ENCODE results near the gene SFXN2. TPM values are rescaled to one million over a fixed set of nuclear protein-coding genes. Genes with fewer than 3 reads are reported as not detected.

SFXN2 gene
- total RNA-seq, 1 experiment from 2014 or later, result 21.2 TPM

GRCh38 chr10:102676534-102677315, 37.7 kb upstream of the SFXN2 start:
- H3K9me3 Mint-ChIP-seq, result no peaks in the 10 kb centered on the region
- H3K4me3 Mint-ChIP-seq, result no peak overlapping the region
- peaks cover 7% of the 10 kb centered on the region; the same call in 1 of the 2 replicates for H3K36me3 Mint-ChIP-seq
- no peaks in the 10 kb centered on the region for H3K27me3 Mint-ChIP-seq (ENCODE audit: low read depth)
- peaks cover 72% of the 10 kb centered on the region for H3K4me1 Mint-ChIP-seq
- CTCF ChIA-PET, result interaction anchor here (0.6 to 7.2 kb wide), 15 partner anchors 9 to 809 kb away, joined by 3 to 101 read pairs (median 4); partner anchors contain the start of genes ACTR1A, ARL3, SFXN2 and SUFU
- no peak overlapping the region; the same call in 1 of the 2 replicates for H3K27ac Mint-ChIP-seq
- TF ChIP-seq, protein P1, sequence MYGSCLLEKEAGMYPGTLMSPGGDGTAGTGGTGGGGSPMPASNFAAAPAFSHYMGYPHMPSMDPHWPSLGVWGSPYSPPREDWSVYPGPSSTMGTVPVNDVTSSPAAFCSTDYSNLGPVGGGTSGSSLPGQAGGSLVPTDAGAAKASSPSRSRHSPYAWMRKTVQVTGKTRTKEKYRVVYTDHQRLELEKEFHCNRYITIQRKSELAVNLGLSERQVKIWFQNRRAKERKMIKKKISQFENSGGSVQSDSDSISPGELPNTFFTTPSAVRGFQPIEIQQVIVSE (CRISPR knock-in tag; IDR thresholded peaks at IDR 0.05; ENCODE audit: borderline replicate concordance), result no peak
- TF ChIP-seq OVOL2 (CRISPR knock-in tag; IDR thresholded peaks at IDR 0.05; ENCODE audit: borderline replicate concordance) (no peak), HMGA2 (CRISPR knock-in tag; IDR thresholded peaks at IDR 0.05) (no peak)
- POLR2A ChIA-PET, result no interaction called here
- DNase-seq (ENCODE audit: low spot score), result no peak
- no peak for ATAC-seq

GRCh38 chr10:102677331-102678067, 36.9 kb upstream of the SFXN2 start:
- Mint-ChIP-seq H3K9me3 (no peaks in the 10 kb centered on the region), H3K4me3 (no peak overlapping the region), H3K27me3 (ENCODE audit: low read depth) (no peaks in the 10 kb centered on the region), H3K36me3 (peaks cover 15% of the 10 kb centered on the region), H3K27ac (peak overlapping the region; percentile 54), H3K4me1 (peaks cover 72% of the 10 kb centered on the region)
- ChIA-PET POLR2A (interaction anchor here (0.9 to 1.9 kb wide), 4 partner anchors 8 to 33 kb away, joined by 3 to 5 read pairs (median 3); no protein-coding TSS in a partner anchor), CTCF (interaction anchor here (1.0 to 7.2 kb wide), 19 partner anchors 10 to 325 kb away, joined by 3 to 101 read pairs (median 9); partner anchors contain the start of genes ACTR1A, ARL3, SFXN2 and SUFU)
- DNase-seq (ENCODE audit: low spot score), result no peak
- no peak for TF ChIP-seq ZNF396 (CRISPR knock-in tag; IDR thresholded peaks at IDR 0.05; ENCODE audit: borderline replicate concordance)
- no peak for TF ChIP-seq NR1H2 (CRISPR knock-in tag; IDR thresholded peaks at IDR 0.05)
- no peak for TF ChIP-seq ZNF219 (CRISPR knock-in tag; IDR thresholded peaks at IDR 0.05; ENCODE audit: borderline replicate concordance)
- no peak for TF ChIP-seq ESRRA (CRISPR knock-in tag; IDR thresholded peaks at IDR 0.05; ENCODE audit: borderline replicate concordance)
- TF ChIP-seq GABPB1 (CRISPR knock-in tag; IDR thresholded peaks at IDR 0.05), result no peak
- no peak for TF ChIP-seq OVOL2 (CRISPR knock-in tag; IDR thresholded peaks at IDR 0.05; ENCODE audit: borderline replicate concordance)
- no peak for TF ChIP-seq NFYB (CRISPR knock-in tag; conservative IDR thresholded peaks at IDR 0.05; ENCODE audit: low read depth)
- no peak for TF ChIP-seq MLX (CRISPR knock-in tag; IDR thresholded peaks at IDR 0.05)
- TF ChIP-seq, protein P1 (CRISPR knock-in tag; IDR thresholded peaks at IDR 0.05; ENCODE audit: borderline replicate concordance), result no peak
- no peak for ATAC-seq

DNA sequence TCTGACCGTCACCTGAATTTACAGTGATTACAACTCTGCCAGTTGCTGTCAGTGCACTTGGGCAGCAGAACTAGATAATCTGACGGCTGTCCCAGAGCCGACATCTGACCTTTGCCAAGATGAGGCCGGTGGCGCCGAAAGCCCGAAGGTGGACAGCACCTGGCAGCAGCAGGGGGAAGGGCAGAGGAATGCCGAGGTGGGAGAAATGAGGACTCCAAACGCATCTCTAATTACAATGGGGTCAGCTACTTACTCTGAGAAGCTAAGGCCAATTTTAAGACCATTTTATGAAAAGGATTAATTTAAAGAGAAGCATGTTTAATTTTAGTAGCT, 36.4 kb upstream of the SFXN2 start:
- ChIA-PET POLR2A (interaction anchor here (0.9 to 1.9 kb wide), 5 partner anchors 8 to 36 kb away, joined by 3 to 13 read pairs (median 3); partner anchors contain the start of genes ARL3 and SFXN2), CTCF (interaction anchor here (1.1 to 7.2 kb wide), 22 partner anchors 11 to 561 kb away, joined by 3 to 101 read pairs (median 7); partner anchors contain the start of genes ACTR1A, ARL3, SFXN2 and SUFU)
- Mint-ChIP-seq H3K4me3 (no peak overlapping the region; the same call in 1 of the 2 replicates), H3K27me3 (ENCODE audit: low read depth) (no peaks in the 10 kb centered on the region), H3K36me3 (peaks cover 15% of the 10 kb centered on the region), H3K4me1 (peaks cover 70% of the 10 kb centered on the region), H3K27ac (peak overlapping the region; percentile 54; the same call in 1 of the 2 replicates), H3K9me3 (no peaks in the 10 kb centered on the region)
- no peak for DNase-seq (ENCODE audit: low spot score)
- no peak for ATAC-seq
- TF ChIP-seq ZNF121 (CRISPR knock-in tag; IDR thresholded peaks at IDR 0.05) (no peak), NR2C2 (CRISPR knock-in tag; IDR thresholded peaks at IDR 0.05) (no peak), NR3C1 (CRISPR knock-in tag; conservative IDR thresholded peaks at IDR 0.05; ENCODE audit: low read depth) (no peak), PREB (CRISPR knock-in tag; IDR thresholded peaks at IDR 0.05; ENCODE audit: borderline replicate concordance) (no peak), FOXK1 (CRISPR knock-in tag; IDR thresholded peaks at IDR 0.05) (no peak), JAZF1 (CRISPR knock-in tag; IDR thresholded peaks at IDR 0.05) (no peak), GRHL2 (CRISPR knock-in tag; IDR thresholded peaks at IDR 0.05; ENCODE audit: insufficient replicate concordance, severe bottlenecking) (no peak), MYBL2 (CRISPR knock-in tag; IDR thresholded peaks at IDR 0.05) (no peak), GTF2I (CRISPR knock-in tag; conservative IDR thresholded peaks at IDR 0.05) (no peak), ZNF263 (CRISPR knock-in tag; IDR thresholded peaks at IDR 0.05; ENCODE audit: low read depth) (no peak)
- TF ChIP-seq, protein P2, sequence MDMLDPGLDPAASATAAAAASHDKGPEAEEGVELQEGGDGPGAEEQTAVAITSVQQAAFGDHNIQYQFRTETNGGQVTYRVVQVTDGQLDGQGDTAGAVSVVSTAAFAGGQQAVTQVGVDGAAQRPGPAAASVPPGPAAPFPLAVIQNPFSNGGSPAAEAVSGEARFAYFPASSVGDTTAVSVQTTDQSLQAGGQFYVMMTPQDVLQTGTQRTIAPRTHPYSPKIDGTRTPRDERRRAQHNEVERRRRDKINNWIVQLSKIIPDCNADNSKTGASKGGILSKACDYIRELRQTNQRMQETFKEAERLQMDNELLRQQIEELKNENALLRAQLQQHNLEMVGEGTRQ (CRISPR knock-in tag; IDR thresholded peaks at IDR 0.05), result no peak
- TF ChIP-seq, protein P3, sequence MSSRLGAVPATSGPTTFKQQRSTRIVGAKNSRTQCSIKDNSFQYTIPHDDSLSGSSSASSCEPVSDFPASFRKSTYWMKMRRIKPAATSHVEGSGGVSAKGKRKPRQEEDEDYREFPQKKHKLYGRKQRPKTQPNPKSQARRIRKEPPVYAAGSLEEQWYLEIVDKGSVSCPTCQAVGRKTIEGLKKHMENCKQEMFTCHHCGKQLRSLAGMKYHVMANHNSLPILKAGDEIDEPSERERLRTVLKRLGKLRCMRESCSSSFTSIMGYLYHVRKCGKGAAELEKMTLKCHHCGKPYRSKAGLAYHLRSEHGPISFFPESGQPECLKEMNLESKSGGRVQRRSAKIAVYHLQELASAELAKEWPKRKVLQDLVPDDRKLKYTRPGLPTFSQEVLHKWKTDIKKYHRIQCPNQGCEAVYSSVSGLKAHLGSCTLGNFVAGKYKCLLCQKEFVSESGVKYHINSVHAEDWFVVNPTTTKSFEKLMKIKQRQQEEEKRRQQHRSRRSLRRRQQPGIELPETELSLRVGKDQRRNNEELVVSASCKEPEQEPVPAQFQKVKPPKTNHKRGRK (CRISPR knock-in tag; IDR thresholded peaks at IDR 0.05; ENCODE audit: borderline replicate concordance), result no peak
- TF ChIP-seq, protein P4, sequence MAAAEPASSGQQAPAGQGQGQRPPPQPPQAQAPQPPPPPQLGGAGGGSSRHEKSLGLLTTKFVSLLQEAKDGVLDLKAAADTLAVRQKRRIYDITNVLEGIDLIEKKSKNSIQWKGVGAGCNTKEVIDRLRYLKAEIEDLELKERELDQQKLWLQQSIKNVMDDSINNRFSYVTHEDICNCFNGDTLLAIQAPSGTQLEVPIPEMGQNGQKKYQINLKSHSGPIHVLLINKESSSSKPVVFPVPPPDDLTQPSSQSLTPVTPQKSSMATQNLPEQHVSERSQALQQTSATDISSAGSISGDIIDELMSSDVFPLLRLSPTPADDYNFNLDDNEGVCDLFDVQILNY (CRISPR knock-in tag; IDR thresholded peaks at IDR 0.05), result no peak
